Islet of Langerhans (tissue), 1 donor: ENCODE results near the gene CDCP1.
A peak's percentile ranks its signal among the peaks of the same experiment; 100 is the strongest.
"Not testable (repeated sequence)": the region's sequence is repeated elsewhere in the genome, so short reads cannot be mapped to it uniquely, and the experiment has no call there.

Experiments
- FAIRE-seq: peaks from one replicate; lab custom pipeline; 2011; peaks lifted over from hg19 to GRCh38; lab: Jason Lieb, UNC

The CDCP1 gene

DNA sequence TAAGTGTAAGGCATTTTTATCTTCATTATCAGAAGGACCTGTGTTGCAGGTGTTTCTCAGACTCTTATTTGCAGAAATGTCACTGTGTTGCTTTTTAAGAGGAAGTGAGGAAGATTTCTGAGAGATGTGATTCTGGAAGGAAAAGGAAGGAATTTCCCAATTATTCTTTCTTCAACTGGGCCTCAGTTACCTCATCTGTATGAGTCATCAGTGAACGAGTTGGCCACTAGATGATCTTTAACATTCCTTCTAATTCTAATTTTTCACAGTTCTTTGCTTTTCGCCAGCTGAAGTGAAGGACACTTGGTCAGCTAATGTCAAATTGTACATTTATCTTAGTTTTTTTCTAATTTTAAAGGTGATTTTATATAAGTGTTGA is 91.2 kb downstream of the CDCP1 start:
- peak; percentile 47 for FAIRE-seq

- FAIRE-seq = no peak
These were observed 91.9 kb downstream of the CDCP1 start for GRCh38 chr3:45054196-45054857.

DNA sequence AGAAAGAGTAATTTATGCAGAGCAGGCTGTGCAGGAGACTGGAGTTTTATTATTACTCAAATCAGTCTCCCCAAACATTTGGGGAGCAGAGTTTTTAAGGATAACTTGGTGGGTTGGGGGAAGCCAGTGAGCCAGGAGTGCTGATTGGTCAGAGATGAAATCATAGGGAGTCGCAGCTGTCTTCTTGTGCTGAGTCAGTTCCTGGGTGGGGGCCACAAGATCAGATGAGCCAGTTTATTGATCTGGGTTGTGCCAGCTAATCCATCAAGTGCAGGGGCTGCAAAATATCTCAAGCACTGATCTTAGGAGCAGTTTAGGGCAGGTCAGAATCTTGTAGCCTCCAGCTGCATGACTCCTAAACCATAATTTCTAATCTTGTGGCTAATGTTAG is 92.4 kb downstream of the CDCP1 start:
- FAIRE-seq = not testable (repeated sequence)

DNA sequence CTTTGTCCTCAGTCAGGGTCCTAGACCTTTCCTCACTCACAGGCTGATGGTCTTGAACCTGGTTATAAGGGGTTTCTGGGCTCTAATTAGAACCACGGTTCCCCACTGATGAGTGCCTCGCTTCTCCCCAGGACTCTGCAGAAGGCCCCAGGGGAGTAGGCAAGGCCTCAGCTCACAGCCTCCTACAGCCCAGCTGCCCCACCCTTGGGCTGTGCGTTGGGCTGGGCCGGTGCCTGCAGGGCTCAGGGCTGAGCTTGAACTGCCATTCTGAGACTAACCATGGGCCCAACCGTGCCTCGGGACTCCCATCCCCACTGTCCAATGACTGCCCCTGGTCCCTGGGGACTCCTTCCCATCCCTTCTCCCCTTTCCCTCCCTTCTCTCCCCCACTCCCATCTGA is 94.5 kb downstream of the CDCP1 start:
- no peak for FAIRE-seq

GRCh38 chr3:45049807-45050206 is 96.4 kb downstream of the CDCP1 start:
- FAIRE-seq = no peak

DNA sequence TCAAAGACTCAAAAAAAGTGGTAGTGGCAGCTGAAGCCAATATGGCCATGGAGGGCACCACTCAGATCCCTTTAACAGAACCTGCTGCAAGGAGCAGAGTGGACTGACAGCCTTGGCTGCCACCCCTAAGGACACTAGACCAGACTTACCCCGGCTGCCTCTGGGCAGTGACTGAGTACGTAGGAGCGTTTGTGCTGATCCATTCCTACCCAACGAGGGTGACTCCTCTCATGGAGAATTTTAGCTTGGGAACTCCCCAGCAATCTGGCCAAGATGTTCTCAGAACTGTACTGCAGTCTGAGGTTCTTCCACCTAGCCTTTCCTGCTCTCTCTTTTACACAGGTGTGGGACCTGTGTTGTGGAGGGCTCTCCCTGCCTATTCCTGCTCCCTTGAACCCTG is 97.9 kb downstream of the CDCP1 start:
- FAIRE-seq = no peak

GRCh38 chr3:45043728-45044299 is 102.4 kb downstream of the CDCP1 start:
- FAIRE-seq = no peak

GRCh38 chr3:45042162-45042561 is 104.0 kb downstream of the CDCP1 start:
- no peak for FAIRE-seq

- FAIRE-seq = no peak
These were observed 104.5 kb downstream of the CDCP1 start for GRCh38 chr3:45041666-45042065.

- peak; percentile 96 for FAIRE-seq
These were observed 108.3 kb downstream of the CDCP1 start for GRCh38 chr3:45037720-45038455.

- FAIRE-seq = no peak
These were observed 110.5 kb downstream of the CDCP1 start for GRCh38 chr3:45035441-45036301.

DNA sequence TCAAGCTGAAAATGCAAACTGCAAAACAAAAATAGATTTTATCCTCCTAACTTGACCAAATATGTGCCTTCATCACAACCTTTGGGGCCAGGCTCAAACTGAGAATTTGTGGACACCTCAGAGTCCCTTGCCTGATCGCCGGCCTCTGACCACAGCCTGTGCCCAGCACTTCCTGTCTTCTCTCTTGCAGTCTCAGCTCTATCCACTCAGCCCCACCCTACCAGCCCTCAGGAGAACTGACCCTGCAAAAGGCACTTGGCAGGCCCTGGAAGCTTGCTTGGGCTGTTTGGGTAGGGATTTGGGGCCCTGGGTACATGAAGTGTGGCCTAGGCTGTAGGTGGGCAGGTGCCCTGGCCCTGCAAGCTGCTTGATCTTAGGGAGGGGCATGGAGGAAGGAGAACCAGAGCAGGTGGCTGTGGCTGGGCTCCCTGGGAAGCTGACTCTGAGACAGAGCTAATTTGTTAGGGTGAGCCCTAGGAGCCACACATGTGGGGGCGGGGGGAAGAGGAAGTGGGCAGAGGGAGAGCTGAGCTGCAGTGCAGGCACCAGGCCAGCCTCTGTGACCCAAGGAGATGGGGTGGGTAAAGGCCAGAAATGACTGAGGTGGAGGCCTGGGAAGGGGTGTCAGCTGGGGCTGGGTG is 111.4 kb downstream of the CDCP1 start:
- FAIRE-seq = no peak

DNA sequence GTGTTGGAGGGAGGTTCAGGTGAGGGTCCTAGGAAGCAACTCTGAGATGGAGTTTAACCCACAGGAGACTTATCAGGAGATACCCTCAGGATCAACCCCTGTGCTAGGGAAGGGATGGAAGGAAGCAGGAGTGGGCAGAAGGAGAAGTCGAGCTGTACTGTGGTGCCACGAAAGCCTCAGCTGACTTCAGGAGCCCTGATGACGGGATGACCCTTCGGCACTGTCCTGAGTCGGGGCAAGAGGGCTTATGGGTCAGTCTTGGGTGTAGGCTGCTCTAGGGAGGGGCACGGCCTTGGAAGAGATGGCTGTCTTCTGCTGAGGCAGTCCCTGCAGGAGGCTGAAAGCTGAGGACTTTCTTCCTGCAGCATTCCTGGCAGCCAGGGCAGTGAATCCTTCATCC is 112.4 kb downstream of the CDCP1 start:
- no peak for FAIRE-seq
